ENCODE measurements around the gene COL28A1.

Gene COL28A1

DNA sequence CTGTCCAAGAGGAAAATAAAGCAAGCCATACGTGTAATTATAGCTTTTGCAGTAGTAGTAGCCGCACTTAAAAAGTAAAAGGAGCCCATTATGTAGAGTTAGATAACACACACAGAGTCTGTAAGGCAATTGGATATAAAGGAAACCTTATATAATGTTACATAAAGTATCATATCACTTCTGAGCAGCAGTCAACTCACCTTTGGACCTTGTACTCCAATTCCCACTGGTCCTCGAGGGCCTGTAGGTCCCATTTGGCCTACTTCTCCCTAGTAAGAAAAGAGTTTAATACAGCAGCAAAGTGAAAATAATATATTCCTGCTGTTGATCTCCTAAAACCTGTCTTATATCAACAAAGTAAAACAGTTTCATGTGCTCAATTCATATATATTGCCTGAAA lies 83.6 kb downstream of the COL28A1 start:
- TF ChIP-seq, protein P1, sequence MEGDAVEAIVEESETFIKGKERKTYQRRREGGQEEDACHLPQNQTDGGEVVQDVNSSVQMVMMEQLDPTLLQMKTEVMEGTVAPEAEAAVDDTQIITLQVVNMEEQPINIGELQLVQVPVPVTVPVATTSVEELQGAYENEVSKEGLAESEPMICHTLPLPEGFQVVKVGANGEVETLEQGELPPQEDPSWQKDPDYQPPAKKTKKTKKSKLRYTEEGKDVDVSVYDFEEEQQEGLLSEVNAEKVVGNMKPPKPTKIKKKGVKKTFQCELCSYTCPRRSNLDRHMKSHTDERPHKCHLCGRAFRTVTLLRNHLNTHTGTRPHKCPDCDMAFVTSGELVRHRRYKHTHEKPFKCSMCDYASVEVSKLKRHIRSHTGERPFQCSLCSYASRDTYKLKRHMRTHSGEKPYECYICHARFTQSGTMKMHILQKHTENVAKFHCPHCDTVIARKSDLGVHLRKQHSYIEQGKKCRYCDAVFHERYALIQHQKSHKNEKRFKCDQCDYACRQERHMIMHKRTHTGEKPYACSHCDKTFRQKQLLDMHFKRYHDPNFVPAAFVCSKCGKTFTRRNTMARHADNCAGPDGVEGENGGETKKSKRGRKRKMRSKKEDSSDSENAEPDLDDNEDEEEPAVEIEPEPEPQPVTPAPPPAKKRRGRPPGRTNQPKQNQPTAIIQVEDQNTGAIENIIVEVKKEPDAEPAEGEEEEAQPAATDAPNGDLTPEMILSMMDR (IDR thresholded peaks at IDR 0.05) = no peak

DNA sequence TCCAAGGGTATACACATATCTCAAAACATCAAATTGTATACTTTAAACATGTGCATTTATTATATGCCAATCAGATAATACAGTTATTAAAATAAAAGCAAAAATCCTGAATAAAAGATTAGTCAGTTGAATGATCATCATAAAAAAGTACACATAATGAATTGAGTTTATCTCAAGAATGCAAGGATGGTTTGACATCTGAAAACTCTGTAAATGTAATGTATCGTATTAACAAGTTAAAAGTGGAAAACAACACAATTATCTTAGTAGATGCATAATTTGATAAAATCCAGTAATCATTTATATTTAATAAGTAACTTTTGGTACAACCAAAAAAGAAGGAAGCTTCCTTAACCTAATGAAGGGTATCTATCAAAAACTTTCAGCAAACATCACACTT lies 86.6 kb downstream of the COL28A1 start:
- TF ChIP-seq, protein P1 (IDR thresholded peaks at IDR 0.05) = no peak

DNA sequence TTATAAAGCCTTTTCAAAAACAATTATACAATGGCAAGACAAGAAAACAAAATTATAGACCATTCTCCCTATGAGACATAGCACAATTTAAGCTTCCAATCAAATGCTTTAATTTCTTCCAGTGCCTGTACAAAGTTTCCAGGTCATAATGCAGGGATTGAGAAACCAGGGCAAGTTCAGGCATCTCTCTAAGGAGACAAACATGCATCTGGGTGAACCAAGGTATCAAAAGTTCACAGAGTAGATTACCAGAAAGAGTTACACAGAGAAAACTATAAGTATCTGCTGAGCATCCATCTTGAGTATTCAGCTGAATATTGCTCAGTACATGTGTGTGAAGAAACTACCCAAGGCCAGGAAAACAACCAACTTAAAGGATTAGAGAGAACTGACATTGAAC lies 89.1 kb downstream of the COL28A1 start:
- TF ChIP-seq, protein P1 (IDR thresholded peaks at IDR 0.05) = no peak

DNA sequence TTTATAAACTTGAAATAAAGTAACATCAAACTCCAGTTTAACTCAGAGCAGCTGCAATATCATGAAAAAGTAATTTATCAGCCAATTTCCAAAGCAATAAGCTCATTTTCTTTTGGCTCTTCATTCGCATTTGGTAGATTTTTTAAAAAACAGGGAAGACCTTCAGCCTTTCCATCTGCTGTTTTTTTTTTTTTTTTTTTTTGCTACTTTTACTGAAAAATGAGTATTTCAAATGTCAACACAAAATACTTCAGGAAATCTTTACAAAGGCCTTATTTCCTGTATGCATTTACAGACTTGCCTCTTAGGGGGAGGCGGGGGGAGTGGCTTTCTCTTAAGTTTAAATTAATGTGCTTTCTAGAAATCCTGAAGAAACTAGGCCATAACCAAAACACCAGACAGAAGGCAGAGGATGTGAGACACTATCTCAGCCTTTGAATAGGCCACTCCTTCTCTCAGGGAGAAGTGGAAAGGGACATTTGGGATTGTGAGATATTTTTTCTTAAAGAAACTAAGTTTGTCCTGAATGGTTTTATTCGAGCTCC lies 91.8 kb downstream of the COL28A1 start:
- TF ChIP-seq, protein P1 (IDR thresholded peaks at IDR 0.05) = no peak

- TF ChIP-seq, protein P1 (IDR thresholded peaks at IDR 0.05) = no peak
Observed at GRCh38 chr7:7439564-7439963, 96.1 kb downstream of the COL28A1 start.

GRCh38 chr7:7438851-7439250 lies 96.8 kb downstream of the COL28A1 start:
- TF ChIP-seq, protein P1 (IDR thresholded peaks at IDR 0.05) = no peak

DNA sequence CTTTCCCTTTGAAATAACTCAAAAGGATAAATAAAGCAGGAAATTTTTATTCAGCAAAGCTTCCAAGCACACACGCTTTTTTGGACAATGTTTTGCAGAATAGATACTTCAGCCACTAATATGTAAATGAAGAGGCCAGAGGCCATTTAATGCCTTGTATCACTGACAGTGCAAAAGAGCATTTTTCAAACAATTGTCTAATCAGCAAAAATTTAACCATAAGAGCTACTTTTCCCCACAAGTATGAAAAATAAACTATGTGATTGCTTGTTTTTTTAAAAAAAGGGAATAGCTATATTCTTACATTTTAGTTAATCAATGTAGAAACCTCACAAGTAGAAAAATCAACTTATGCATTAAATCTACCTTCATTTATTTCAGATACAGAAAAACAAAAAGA lies 99.7 kb downstream of the COL28A1 start:
- TF ChIP-seq, protein P1 (IDR thresholded peaks at IDR 0.05) = no peak

- TF ChIP-seq, protein P1 (IDR thresholded peaks at IDR 0.05) = no peak
Observed at GRCh38 chr7:7434329-7434728, 101.3 kb downstream of the COL28A1 start.
